ENCODE measurements around the gene HBQ1.

HBQ1 gene

DNA sequence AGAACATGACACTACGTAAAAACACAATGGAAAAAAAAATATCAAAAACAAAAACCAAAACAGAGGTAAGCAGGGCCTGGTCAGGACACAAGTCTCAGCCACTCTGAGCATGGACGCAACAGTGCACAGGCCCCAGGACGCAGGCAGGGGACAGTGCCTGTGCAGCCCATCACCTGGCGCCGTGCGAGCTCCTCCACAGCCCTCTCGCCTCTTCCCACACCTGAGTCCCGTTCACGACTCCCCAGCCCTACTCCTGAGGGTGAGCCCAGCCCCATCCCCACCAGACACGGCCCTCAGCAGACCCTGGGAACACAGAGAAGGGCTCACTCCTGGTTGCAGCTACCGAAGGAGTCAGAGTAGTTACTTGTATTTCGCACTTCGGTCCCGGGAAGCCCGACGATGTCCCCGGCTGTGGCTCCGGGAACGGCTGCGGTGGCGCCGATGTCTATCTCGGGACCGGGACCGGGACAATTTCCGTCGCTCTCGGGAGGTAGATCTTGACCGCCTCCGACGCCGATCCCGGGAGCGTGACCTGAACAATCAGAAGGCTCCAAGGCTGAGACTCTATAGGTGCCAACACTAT is 9.4 kb downstream of the HBQ1 start:
- no peaks in the 10 kb centered on the region for H3K9me2 ChIP-seq (replicated peaks; ENCODE audit: control insufficient read depth, low read length)
- TF ChIP-seq EZH2phosphoT487 (IDR thresholded peaks at IDR 0.05; ENCODE audit: borderline replicate concordance, low read length): no peak
- no peak for TF ChIP-seq CTCF (IDR thresholded peaks at IDR 0.05; ENCODE audit: low read depth, low read length, poor library complexity, severe bottlenecking)
- H3K36me3 ChIP-seq (ENCODE audit: control insufficient read depth, low read length): peaks cover 66% of the 10 kb centered on the region
- no peaks in the 10 kb centered on the region for H3K9me3 ChIP-seq (ENCODE audit: control insufficient read depth, insufficient read depth, low read length)
- H4K20me1 ChIP-seq (ENCODE audit: control insufficient read depth, insufficient read depth, low read depth, low read length): no peaks in the 10 kb centered on the region
- no peak overlapping the region for H3K4me3 ChIP-seq (ENCODE audit: low read length)
- peaks cover 4% of the 10 kb centered on the region for H3F3A ChIP-seq (ENCODE audit: control insufficient read depth, insufficient read depth)
- H3K79me2 ChIP-seq (ENCODE audit: control insufficient read depth, low read length): no peaks in the 10 kb centered on the region
- no peak overlapping the region for H3K27ac ChIP-seq (ENCODE audit: low read depth, low read length)
- H3K27me3 ChIP-seq (ENCODE audit: control insufficient read depth, low read length): no peaks in the 10 kb centered on the region
- H3K4me1 ChIP-seq (ENCODE audit: control insufficient read depth, low read length): no peaks in the 10 kb centered on the region
- no peak overlapping the region for H3K4me2 ChIP-seq (ENCODE audit: low read length)

GRCh38 chr16:191831-192230 is 11.6 kb downstream of the HBQ1 start:
- H3F3A ChIP-seq (ENCODE audit: control insufficient read depth, insufficient read depth): peaks cover 4% of the 10 kb centered on the region
- no peaks in the 10 kb centered on the region for H3K9me2 ChIP-seq (replicated peaks; ENCODE audit: control insufficient read depth, low read length)
- no peak for TF ChIP-seq EZH2phosphoT487 (IDR thresholded peaks at IDR 0.05; ENCODE audit: borderline replicate concordance, low read length)
- TF ChIP-seq CTCF (IDR thresholded peaks at IDR 0.05; ENCODE audit: low read depth, low read length, poor library complexity, severe bottlenecking): no peak
- H3K4me3 ChIP-seq (ENCODE audit: low read length): no peak overlapping the region
- no peak overlapping the region for H3K27ac ChIP-seq (ENCODE audit: low read depth, low read length)
- no peaks in the 10 kb centered on the region for H3K4me1 ChIP-seq (ENCODE audit: control insufficient read depth, low read length)
- H3K36me3 ChIP-seq (ENCODE audit: control insufficient read depth, low read length): peaks cover 86% of the 10 kb centered on the region
- H3K27me3 ChIP-seq (ENCODE audit: control insufficient read depth, low read length): no peaks in the 10 kb centered on the region
- H3K9me3 ChIP-seq (ENCODE audit: control insufficient read depth, insufficient read depth, low read length): no peaks in the 10 kb centered on the region
- H3K79me2 ChIP-seq (ENCODE audit: control insufficient read depth, low read length): no peaks in the 10 kb centered on the region
- no peak overlapping the region for H3K4me2 ChIP-seq (ENCODE audit: low read length)
- no peaks in the 10 kb centered on the region; the same call in 1 of the 2 replicates for H4K20me1 ChIP-seq (ENCODE audit: control insufficient read depth, insufficient read depth, low read depth, low read length)

DNA sequence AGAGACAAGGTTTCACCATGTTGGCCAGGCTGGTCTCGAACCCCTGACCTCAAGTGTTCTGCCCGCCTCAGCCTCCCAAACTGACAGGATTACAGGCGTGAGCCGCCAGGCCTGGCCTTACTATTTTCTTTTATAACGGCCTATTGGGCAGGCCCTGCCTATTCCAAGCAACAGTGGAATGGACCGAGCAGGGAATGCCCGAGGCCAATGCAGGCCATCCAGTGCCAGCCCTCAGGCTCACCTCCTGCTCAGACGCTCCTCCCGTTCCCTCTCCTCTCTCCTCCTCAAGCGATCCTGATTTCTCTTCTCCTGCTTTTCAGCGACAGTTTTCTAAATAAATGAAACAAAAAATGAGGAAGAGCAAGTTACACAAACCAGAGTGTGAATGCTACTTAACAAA is 12.4 kb downstream of the HBQ1 start:
- no peak overlapping the region for H3K27ac ChIP-seq (ENCODE audit: low read depth, low read length)
- no peak overlapping the region for H3K4me2 ChIP-seq (ENCODE audit: low read length)
- no peak for TF ChIP-seq CTCF (IDR thresholded peaks at IDR 0.05; ENCODE audit: low read depth, low read length, poor library complexity, severe bottlenecking)
- TF ChIP-seq EZH2phosphoT487 (IDR thresholded peaks at IDR 0.05; ENCODE audit: borderline replicate concordance, low read length): no peak
- H3K9me2 ChIP-seq (replicated peaks; ENCODE audit: control insufficient read depth, low read length): no peaks in the 10 kb centered on the region
- no peak overlapping the region for H3K4me3 ChIP-seq (ENCODE audit: low read length)
- H3K9me3 ChIP-seq (ENCODE audit: control insufficient read depth, insufficient read depth, low read length): no peaks in the 10 kb centered on the region
- no peaks in the 10 kb centered on the region for H3K4me1 ChIP-seq (ENCODE audit: control insufficient read depth, low read length)
- H3K36me3 ChIP-seq (ENCODE audit: control insufficient read depth, low read length): peaks cover 86% of the 10 kb centered on the region
- no peaks in the 10 kb centered on the region for H3K79me2 ChIP-seq (ENCODE audit: control insufficient read depth, low read length)
- no peaks in the 10 kb centered on the region for H3K27me3 ChIP-seq (ENCODE audit: control insufficient read depth, low read length)
- peaks cover 4% of the 10 kb centered on the region for H3F3A ChIP-seq (ENCODE audit: control insufficient read depth, insufficient read depth)
- no peaks in the 10 kb centered on the region; the same call in 1 of the 2 replicates for H4K20me1 ChIP-seq (ENCODE audit: control insufficient read depth, insufficient read depth, low read depth, low read length)

All from DOHH2 (cell line).